SU-DHL-6 (cell line): ENCODE measurements around the gene ZSCAN12.

Experiments used
- CTCF ChIP-seq: fragments of 200-600 bp; sonication (generic); IDR thresholded peaks from one replicate; pipeline ENCODE4 v1.5.1; 2017; ENCODE audit warnings: antibody characterized with exemption, mild to moderate bottlenecking, low read length, moderate library complexity; ENCODE audit not compliant: insufficient read depth, poor library complexity, severe bottlenecking
- EZH2phosphoT487 ChIP-seq: fragments of 200-600 bp; sonication (generic), shearing (Covaris generic); conservative IDR thresholded peaks from 2 replicates; pipeline ENCODE4 v1.6.1; 2018; ENCODE audit warnings: mild to moderate bottlenecking, antibody characterized with exemption, low read length, moderate library complexity, mixed read lengths

GRCh38 chr6:28369463-28369862 is 30.1 kb downstream of the ZSCAN12 start:
- TF ChIP-seq CTCF (no peak), EZH2phosphoT487 (no peak)
